A549 (cell line): ENCODE results near the gene FAM151B. TPM values are rescaled to one million over a fixed set of nuclear protein-coding genes. Genes with fewer than 3 reads are reported as not detected.

Experiments used
- ATAC-seq, 2 experiments: fragments of 200-7000 bp in 1 of 2; fragments of >200 bp in 1 of 2; cut with Nextera tagmentation in 1 of 2; cut with Tn5 transposase in 1 of 2; 3 replicates each; pipeline versions ENCODE4 v1.8.0 to v1.9.1; 2018 to 2020; ENCODE audit warnings: mild to moderate bottlenecking in 1 of 2, moderate library complexity in 1 of 2
- CTCF ChIA-PET: fragments of 300-600 bp; sonication (Branson Sonifier 250); formaldehyde crosslinking; extraction: SDS; loops from one replicate; lab custom pipeline; 2021; ENCODE audit warnings: antibody characterized with exemption, inconsistent platforms; lab: Yijun Ruan, JAX
- POLR2A ChIA-PET: fragments of 350-600 bp; formaldehyde crosslinking; extraction: SDS; loops from one replicate; lab custom pipeline; 2021; ENCODE audit warnings: antibody characterized with exemption, inconsistent platforms; lab: Yijun Ruan, JAX
- DNase-seq, 2 experiments: peaks; one replicate each; pipeline versions ENCODE4 v3.0.0 to v3.0.0-alpha.2; 2011 to 2016; ENCODE audit warnings: low read depth in 1 of 2, low spot score in 1 of 2
- FAIRE-seq: peaks from 2 replicates; lab custom pipeline; 2011; peaks lifted over from hg19 to GRCh38; lab: Jason Lieb, UNC
- H3K27ac ChIP-seq, 2 experiments: fragments of >200 bp; sonication (Bioruptor Twin); formaldehyde crosslinking; 3 replicates each; pipeline ENCODE4 v1.5.1; 2016 to 2017
- H3K4me1 ChIP-seq: fragments of >200 bp; sonication (Bioruptor Twin); formaldehyde crosslinking; 3 replicates; pipeline ENCODE4 v1.6.1; 2016
- H3K4me2 ChIP-seq: fragments of >200 bp; sonication (Bioruptor Twin); formaldehyde crosslinking; 3 replicates; pipeline ENCODE4 v1.6.1; 2016
- H3K4me3 ChIP-seq: fragments of >200 bp; sonication (Bioruptor Twin); formaldehyde crosslinking; 3 replicates; pipeline ENCODE4 v1.5.1; 2016
- H3K9me3 ChIP-seq: fragments of >200 bp; sonication (Bioruptor Twin); formaldehyde crosslinking; 3 replicates; pipeline ENCODE4 v1.6.1; 2016
- BHLHE40 ChIP-seq: IDR thresholded peaks from 2 replicates; pipeline ENCODE4 v1.6.1; 2012; ENCODE audit warnings: low read depth, low read length, inconsistent platforms
- CBX2 ChIP-seq: fragments of 200-600 bp; sonication (generic); IDR thresholded peaks from 2 replicates; pipeline ENCODE4 v1.6.1; 2016; ENCODE audit warnings: low read depth, mild to moderate bottlenecking, borderline replicate concordance
- CHD4 ChIP-seq: fragments of 200-600 bp; sonication (generic); IDR thresholded peaks from 2 replicates; pipeline ENCODE4 v1.6.1; 2016; ENCODE audit warnings: antibody characterized with exemption, mild to moderate bottlenecking, borderline replicate concordance
- EHMT2 ChIP-seq: fragments of 200-600 bp; sonication (generic); IDR thresholded peaks from 2 replicates; pipeline ENCODE4 v1.6.1; 2016; ENCODE audit warnings: antibody characterized with exemption, low read depth, mild to moderate bottlenecking, moderate library complexity
- ESRRA ChIP-seq: fragments of 150-350 bp; IDR thresholded peaks from 2 replicates; pipeline ENCODE4 v1.6.1; 2014; ENCODE audit warnings: mild to moderate bottlenecking, low read length, borderline replicate concordance
- FOSB ChIP-seq: fragments of 250-450 bp; sonication (Bioruptor Pico); IDR thresholded peaks from 2 replicates; pipeline ENCODE4 v1.5.0; 2020; ENCODE audit warnings: mild to moderate bottlenecking, moderate library complexity
- GATA3 ChIP-seq: IDR thresholded peaks from 2 replicates; pipeline ENCODE4 v1.6.1; 2012; ENCODE audit warnings: borderline replicate concordance
- HOXB13 ChIP-seq: fragments of 250-450 bp; sonication (Bioruptor Pico); IDR thresholded peaks from 2 replicates; pipeline ENCODE4 v1.5.0; 2020; ENCODE audit warnings: low read depth, mild to moderate bottlenecking, moderate library complexity
- HOXB5 ChIP-seq: fragments of 250-450 bp; sonication (Bioruptor Pico); IDR thresholded peaks from 2 replicates; pipeline ENCODE4 v1.5.0; 2020; ENCODE audit warnings: mild to moderate bottlenecking, moderate library complexity
- JUNB ChIP-seq: fragments of >200 bp; sonication (Bioruptor Twin); formaldehyde crosslinking; IDR thresholded peaks from 2 replicates; pipeline ENCODE4 v1.6.1; 2016
- KDM1A ChIP-seq: fragments of 200-600 bp; sonication (generic); IDR thresholded peaks from 2 replicates; pipeline ENCODE4 v1.6.1; 2016; ENCODE audit warnings: low read depth, mild to moderate bottlenecking
- MAFK ChIP-seq: fragments of 450-650 bp; IDR thresholded peaks from 2 replicates; pipeline ENCODE4 v1.6.1; 2014; ENCODE audit not compliant: partially characterized antibody
- MAX ChIP-seq: IDR thresholded peaks from 2 replicates; pipeline ENCODE4 v1.6.1; 2012
- MYC ChIP-seq: IDR thresholded peaks from 2 replicates; pipeline ENCODE4 v1.6.1; 2012; ENCODE audit warnings: mild to moderate bottlenecking, inconsistent platforms, low read length, improper control_type of control experiment, borderline replicate concordance
- NPAS2 ChIP-seq: fragments of 250-450 bp; sonication (Bioruptor Pico); IDR thresholded peaks from 2 replicates; pipeline ENCODE4 v1.8.0; 2022; ENCODE audit warnings: mild to moderate bottlenecking, moderate library complexity, borderline replicate concordance
- NR3C1 ChIP-seq: fragments of >200 bp; sonication (Bioruptor Twin); formaldehyde crosslinking; IDR thresholded peaks from 3 replicates; pipeline ENCODE4 v1.6.1; 2017
- POLR2AphosphoS2 ChIP-seq: conservative IDR thresholded peaks from 2 replicates; pipeline ENCODE4 v1.6.1; 2012; ENCODE audit warnings: low read length, improper control_type of control experiment, inconsistent platforms
- RAD21 ChIP-seq, 2 experiments: fragments of >200 bp in 1 of 2; sonication (Bioruptor Twin) in 1 of 2; formaldehyde crosslinking in 1 of 2; IDR thresholded peaks in 1 of 2; conservative IDR thresholded peaks in 1 of 2; 2 replicates in 1 of 2; 3 replicates in 1 of 2; pipeline ENCODE4 v1.6.1; 2012 to 2018; ENCODE audit warnings: inconsistent platforms in 1 of 2
- RARB ChIP-seq: fragments of 250-450 bp; sonication (Bioruptor Pico); IDR thresholded peaks from 2 replicates; pipeline ENCODE4 v1.8.0; 2021; ENCODE audit warnings: mild to moderate bottlenecking, moderate library complexity
- RCOR1 ChIP-seq: fragments of 150-350 bp; IDR thresholded peaks from 2 replicates; pipeline ENCODE4 v1.6.1; 2014; ENCODE audit warnings: antibody characterized with exemption, low read length, low read depth
- SMC3 ChIP-seq: fragments of >200 bp; sonication (Bioruptor Twin); formaldehyde crosslinking; IDR thresholded peaks from 3 replicates; pipeline ENCODE4 v1.6.1; 2018; ENCODE audit warnings: inconsistent platforms
- TFCP2L1 ChIP-seq: fragments of 250-450 bp; sonication (Bioruptor Pico); IDR thresholded peaks from 2 replicates; pipeline ENCODE4 v1.5.0; 2021; ENCODE audit warnings: mild to moderate bottlenecking
- USF2 ChIP-seq: fragments of 450-650 bp; IDR thresholded peaks from 2 replicates; pipeline ENCODE4 v1.6.1; 2014; ENCODE audit warnings: antibody characterized with exemption
- ZC3H11A ChIP-seq: fragments of 450-650 bp; IDR thresholded peaks from 2 replicates; pipeline ENCODE4 v1.6.1; 2014; ENCODE audit warnings: antibody characterized with exemption, mild to moderate bottlenecking
- ZSCAN20 ChIP-seq: fragments of 250-450 bp; sonication (Bioruptor Pico); IDR thresholded peaks from 2 replicates; pipeline ENCODE4 v1.8.0; 2022; ENCODE audit warnings: mild to moderate bottlenecking, moderate library complexity
- WGBS: methylation state at CpG from one replicate; pipeline ENCODE4 v1.1.6; 2017; ENCODE audit errors: missing lambda C conversion rate; 5-methylcytosine and 5-hydroxymethylcytosine counted together
- polyA plus RNA-seq, 4 experiments: library from polyadenylated mRNA; depleted of rRNA in 3 of 4; stranded (reverse); fragments of >200 nt; fragmentation: RNase III in 1 of 4; extraction: RNeasy Plus Mini Kit Qiagen cat#74134 plus additional on column Dnase treatment in 1 of 4; gene quantifications; 2 replicates in 3 of 4; 3 replicates in 1 of 4; pipeline ENCODE4 v1.2.3, GENCODE V29; 2011 to 2017
- TF ChIP-seq, protein P1 (sequence below): fragments of 150-350 bp; IDR thresholded peaks from 2 replicates; pipeline ENCODE4 v1.6.1; 2014; ENCODE audit warnings: low read depth, mild to moderate bottlenecking, low read length
- TF ChIP-seq, protein P2 (sequence below): fragments of 250-450 bp; sonication (Bioruptor Pico); IDR thresholded peaks from 2 replicates; pipeline ENCODE4 v1.5.0; 2020; ENCODE audit warnings: low read depth, mild to moderate bottlenecking, moderate library complexity
- TF ChIP-seq, protein P3 (sequence below): fragments of 200-600 bp; sonication (generic); IDR thresholded peaks from 2 replicates; pipeline ENCODE4 v1.6.1; 2016; ENCODE audit warnings: antibody characterized with exemption, mild to moderate bottlenecking, moderate library complexity

The FAM151B gene
- polyA plus RNA-seq, 2 of the 4 experiments (the other 2 are of a cell fraction), result 2.2 to 3.2 TPM

- Histone ChIP-seq H3K4me2 (0 out of 3 replicates have a peak overlapping the region, but pooled peaks have one; percentile 2), H3K4me3 (no peak overlapping the region), H3K9me3 (no peaks in the 10 kb centered on the region)
- 56% methylated on average over 4 of the region's 4 CpGs for WGBS
- POLR2A ChIA-PET, result no interaction called here
- FAIRE-seq, result no peak
- TF ChIP-seq MYC, result no peak
- TF ChIP-seq, protein P1, sequence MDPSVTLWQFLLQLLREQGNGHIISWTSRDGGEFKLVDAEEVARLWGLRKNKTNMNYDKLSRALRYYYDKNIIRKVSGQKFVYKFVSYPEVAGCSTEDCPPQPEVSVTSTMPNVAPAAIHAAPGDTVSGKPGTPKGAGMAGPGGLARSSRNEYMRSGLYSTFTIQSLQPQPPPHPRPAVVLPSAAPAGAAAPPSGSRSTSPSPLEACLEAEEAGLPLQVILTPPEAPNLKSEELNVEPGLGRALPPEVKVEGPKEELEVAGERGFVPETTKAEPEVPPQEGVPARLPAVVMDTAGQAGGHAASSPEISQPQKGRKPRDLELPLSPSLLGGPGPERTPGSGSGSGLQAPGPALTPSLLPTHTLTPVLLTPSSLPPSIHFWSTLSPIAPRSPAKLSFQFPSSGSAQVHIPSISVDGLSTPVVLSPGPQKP, result no peak
- no peak for TF ChIP-seq NPAS2 (CRISPR knock-in tag)
- TF ChIP-seq, protein P2, sequence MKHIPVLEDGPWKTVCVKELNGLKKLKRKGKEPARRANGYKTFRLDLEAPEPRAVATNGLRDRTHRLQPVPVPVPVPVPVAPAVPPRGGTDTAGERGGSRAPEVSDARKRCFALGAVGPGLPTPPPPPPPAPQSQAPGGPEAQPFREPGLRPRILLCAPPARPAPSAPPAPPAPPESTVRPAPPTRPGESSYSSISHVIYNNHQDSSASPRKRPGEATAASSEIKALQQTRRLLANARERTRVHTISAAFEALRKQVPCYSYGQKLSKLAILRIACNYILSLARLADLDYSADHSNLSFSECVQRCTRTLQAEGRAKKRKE (CRISPR knock-in tag), result no peak
- TF ChIP-seq, protein P3, sequence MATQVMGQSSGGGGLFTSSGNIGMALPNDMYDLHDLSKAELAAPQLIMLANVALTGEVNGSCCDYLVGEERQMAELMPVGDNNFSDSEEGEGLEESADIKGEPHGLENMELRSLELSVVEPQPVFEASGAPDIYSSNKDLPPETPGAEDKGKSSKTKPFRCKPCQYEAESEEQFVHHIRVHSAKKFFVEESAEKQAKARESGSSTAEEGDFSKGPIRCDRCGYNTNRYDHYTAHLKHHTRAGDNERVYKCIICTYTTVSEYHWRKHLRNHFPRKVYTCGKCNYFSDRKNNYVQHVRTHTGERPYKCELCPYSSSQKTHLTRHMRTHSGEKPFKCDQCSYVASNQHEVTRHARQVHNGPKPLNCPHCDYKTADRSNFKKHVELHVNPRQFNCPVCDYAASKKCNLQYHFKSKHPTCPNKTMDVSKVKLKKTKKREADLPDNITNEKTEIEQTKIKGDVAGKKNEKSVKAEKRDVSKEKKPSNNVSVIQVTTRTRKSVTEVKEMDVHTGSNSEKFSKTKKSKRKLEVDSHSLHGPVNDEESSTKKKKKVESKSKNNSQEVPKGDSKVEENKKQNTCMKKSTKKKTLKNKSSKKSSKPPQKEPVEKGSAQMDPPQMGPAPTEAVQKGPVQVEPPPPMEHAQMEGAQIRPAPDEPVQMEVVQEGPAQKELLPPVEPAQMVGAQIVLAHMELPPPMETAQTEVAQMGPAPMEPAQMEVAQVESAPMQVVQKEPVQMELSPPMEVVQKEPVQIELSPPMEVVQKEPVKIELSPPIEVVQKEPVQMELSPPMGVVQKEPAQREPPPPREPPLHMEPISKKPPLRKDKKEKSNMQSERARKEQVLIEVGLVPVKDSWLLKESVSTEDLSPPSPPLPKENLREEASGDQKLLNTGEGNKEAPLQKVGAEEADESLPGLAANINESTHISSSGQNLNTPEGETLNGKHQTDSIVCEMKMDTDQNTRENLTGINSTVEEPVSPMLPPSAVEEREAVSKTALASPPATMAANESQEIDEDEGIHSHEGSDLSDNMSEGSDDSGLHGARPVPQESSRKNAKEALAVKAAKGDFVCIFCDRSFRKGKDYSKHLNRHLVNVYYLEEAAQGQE, result no peak
- TF ChIP-seq HOXB13 (CRISPR knock-in tag), result no peak
- TF ChIP-seq POLR2AphosphoS2, result no peak
- no peak for TF ChIP-seq ZSCAN20
- TF ChIP-seq SMC3, result no peak
- no peak for TF ChIP-seq RARB (CRISPR knock-in tag)
- no peak for TF ChIP-seq EHMT2
- TF ChIP-seq BHLHE40, result no peak
- no peak for TF ChIP-seq GATA3
- no peak for TF ChIP-seq MAFK
- no peak for TF ChIP-seq RAD21 (conservative IDR thresholded peaks at IDR 0.05 in 1 of 2, IDR thresholded peaks at IDR 0.05 in 1 of 2)
- TF ChIP-seq MAX, result no peak
- TF ChIP-seq FOSB (CRISPR knock-in tag), result no peak
- no peak for TF ChIP-seq ZC3H11A
- TF ChIP-seq KDM1A, result no peak
- no peak for TF ChIP-seq NR3C1
- TF ChIP-seq, all 56 proteins: peak for 0
- CTCF ChIA-PET, result no interaction called here
- ATAC-seq, result no peak; a peak in 2 of 6 replicates
- no peak overlapping the region for H3K27ac ChIP-seq
- H3K4me1 ChIP-seq, result no peaks in the 10 kb centered on the region
- DNase-seq, result no peak
These were observed 71.3 kb downstream of the FAM151B start for GRCh38 chr5:80559244-80559643.

- FAIRE-seq, result peak; percentile 86
These were observed 77.4 kb downstream of the FAM151B start for GRCh38 chr5:80565330-80565729.

More at GRCh38 chr5:80565330-80565729, 77.4 kb downstream of the FAM151B start:
- H3K27ac ChIP-seq, result no peak overlapping the region
- no peak overlapping the region for H3K4me2 ChIP-seq
- ChIA-PET POLR2A (no interaction called here), CTCF (no interaction called here)
- H3K4me1 ChIP-seq, result peaks cover 9% of the 10 kb centered on the region; the same call in 2 of the 3 replicates
- H3K4me3 ChIP-seq, result no peak overlapping the region
- TF ChIP-seq ZC3H11A (no peak), TFCP2L1 (CRISPR knock-in tag) (no peak), USF2 (no peak), ESRRA (no peak), RCOR1 (no peak), JUNB (no peak), HOXB5 (CRISPR knock-in tag) (no peak), CBX2 (no peak), CHD4 (no peak)
- DNase-seq (no peak), ATAC-seq (no peak)
- no peaks in the 10 kb centered on the region for H3K9me3 ChIP-seq
- WGBS, result 53% methylated on average over 5 of the region's 5 CpGs
